ENCODE results near the gene NOC4L.

NOC4L gene

DNA sequence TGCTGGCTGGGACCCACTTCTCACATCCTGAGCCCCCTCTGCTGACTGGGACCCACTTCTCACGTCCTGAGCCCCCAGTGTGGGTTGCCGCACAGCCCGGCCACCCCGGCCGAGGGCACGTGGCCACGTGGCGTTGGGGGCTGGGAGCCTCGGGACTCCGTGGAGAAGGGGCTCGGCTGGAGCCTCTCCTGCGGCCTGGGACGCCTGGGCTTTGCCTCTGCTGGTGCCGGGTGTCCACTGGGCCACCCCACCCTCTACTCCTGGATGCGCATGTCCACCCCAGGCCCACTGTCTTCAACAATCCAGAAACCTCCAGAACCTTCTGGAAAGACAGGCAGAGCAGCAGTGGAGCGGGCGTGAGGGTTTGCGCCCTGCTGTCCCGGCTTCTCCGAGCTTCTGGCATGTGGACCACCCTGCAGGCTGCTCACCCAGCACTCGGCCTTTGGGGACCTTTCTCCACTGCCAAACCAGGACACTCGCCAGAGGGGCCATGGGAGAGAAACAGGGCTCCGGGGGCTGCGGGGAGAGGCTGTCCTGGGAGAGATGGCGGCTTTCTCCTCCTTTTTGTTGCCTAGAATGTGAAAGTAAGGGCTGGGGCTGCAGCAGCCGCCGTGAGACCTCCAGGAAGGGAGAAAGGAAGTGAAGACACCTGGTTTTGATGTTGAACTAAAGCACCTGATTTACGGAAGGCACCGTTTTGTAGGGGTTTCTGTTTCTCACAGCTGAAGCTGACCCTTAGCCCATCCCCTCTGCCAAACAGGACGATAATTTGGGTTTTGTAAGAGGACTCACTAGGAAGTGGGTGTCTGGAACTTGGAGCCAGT lies 30.0 kb downstream of the NOC4L start:
- Histone ChIP-seq H3K27ac (ENCODE audit: low read depth, low read length, poor library complexity, severe bottlenecking) (no peak overlapping the region), H3K4me1 (ENCODE audit: insufficient read depth, low read length, severe bottlenecking) (no peaks in the 10 kb centered on the region), H3K4me2 (ENCODE audit: low read length) (no peak overlapping the region), H2AFZ (ENCODE audit: low read length) (no peak overlapping the region), H3K4me3 (ENCODE audit: low read depth, low read length, poor library complexity, severe bottlenecking) (no peak overlapping the region), H3K9me3 (ENCODE audit: low read length) (no peaks in the 10 kb centered on the region), H3K9me2 (ENCODE audit: low read depth, low read length) (no peaks in the 10 kb centered on the region), H3F3A (ENCODE audit: insufficient read depth, low read length) (no peaks in the 10 kb centered on the region), H3K9ac (ENCODE audit: low read length) (no peak overlapping the region), H4K20me1 (ENCODE audit: insufficient read depth, low read length) (no peaks in the 10 kb centered on the region), H3K27me3 (ENCODE audit: insufficient read depth, low read length) (peaks cover 10% of the 10 kb centered on the region; the same call in 1 of the 2 replicates), H3K79me2 (ENCODE audit: insufficient read depth, low read length) (no peaks in the 10 kb centered on the region), H3K36me3 (ENCODE audit: insufficient read depth, low read length) (no peaks in the 10 kb centered on the region)
- TF ChIP-seq, protein P1, sequence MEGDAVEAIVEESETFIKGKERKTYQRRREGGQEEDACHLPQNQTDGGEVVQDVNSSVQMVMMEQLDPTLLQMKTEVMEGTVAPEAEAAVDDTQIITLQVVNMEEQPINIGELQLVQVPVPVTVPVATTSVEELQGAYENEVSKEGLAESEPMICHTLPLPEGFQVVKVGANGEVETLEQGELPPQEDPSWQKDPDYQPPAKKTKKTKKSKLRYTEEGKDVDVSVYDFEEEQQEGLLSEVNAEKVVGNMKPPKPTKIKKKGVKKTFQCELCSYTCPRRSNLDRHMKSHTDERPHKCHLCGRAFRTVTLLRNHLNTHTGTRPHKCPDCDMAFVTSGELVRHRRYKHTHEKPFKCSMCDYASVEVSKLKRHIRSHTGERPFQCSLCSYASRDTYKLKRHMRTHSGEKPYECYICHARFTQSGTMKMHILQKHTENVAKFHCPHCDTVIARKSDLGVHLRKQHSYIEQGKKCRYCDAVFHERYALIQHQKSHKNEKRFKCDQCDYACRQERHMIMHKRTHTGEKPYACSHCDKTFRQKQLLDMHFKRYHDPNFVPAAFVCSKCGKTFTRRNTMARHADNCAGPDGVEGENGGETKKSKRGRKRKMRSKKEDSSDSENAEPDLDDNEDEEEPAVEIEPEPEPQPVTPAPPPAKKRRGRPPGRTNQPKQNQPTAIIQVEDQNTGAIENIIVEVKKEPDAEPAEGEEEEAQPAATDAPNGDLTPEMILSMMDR (IDR thresholded peaks at IDR 0.05; ENCODE audit: low read length) = no peak
- TF ChIP-seq EZH2 (IDR thresholded peaks at IDR 0.05; ENCODE audit: borderline replicate concordance, low read length) = no peak

DNA sequence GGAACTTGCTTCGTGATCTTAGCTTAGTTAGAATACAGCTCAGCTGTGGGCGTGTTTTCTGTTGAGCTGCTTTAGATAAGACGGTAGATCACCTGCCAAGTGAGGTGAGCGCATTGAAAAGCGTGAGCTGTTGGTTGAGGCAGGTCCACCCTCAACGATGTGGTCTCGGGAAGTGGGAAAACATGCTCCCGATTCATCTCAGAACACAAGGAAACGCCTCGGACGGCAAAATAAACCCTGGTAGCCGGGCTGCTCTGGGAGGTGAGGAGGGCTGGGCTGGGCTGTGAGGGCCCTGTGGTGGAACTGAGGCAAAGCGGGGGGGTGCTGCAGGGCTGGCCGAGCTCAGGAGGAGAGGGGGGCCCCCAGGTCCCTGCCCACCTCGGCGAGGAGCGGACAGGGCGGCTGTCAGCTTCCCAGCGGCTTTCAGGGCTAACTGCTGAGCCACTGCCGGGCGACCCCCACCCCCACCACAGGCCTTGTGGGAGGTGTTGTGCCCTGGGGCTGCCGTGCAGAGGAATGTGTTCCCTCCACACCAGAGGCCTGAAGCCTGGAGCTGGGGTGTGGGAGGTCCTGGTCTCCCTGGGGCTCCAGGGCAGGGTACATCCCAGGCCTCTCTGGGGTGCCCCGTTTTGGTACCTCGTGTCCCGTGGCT lies 30.7 kb downstream of the NOC4L start:
- H3K79me2 ChIP-seq (ENCODE audit: insufficient read depth, low read length) = no peaks in the 10 kb centered on the region
- H3K27me3 ChIP-seq (ENCODE audit: insufficient read depth, low read length) = peaks cover 10% of the 10 kb centered on the region; the same call in 1 of the 2 replicates
- H4K20me1 ChIP-seq (ENCODE audit: insufficient read depth, low read length) = no peaks in the 10 kb centered on the region
- no peak overlapping the region for H3K27ac ChIP-seq (ENCODE audit: low read depth, low read length, poor library complexity, severe bottlenecking)
- no peaks in the 10 kb centered on the region for H3K9me3 ChIP-seq (ENCODE audit: low read length)
- H3K4me3 ChIP-seq (ENCODE audit: low read depth, low read length, poor library complexity, severe bottlenecking) = no peak overlapping the region
- no peaks in the 10 kb centered on the region for H3K9me2 ChIP-seq (ENCODE audit: low read depth, low read length)
- no peaks in the 10 kb centered on the region for H3F3A ChIP-seq (ENCODE audit: insufficient read depth, low read length)
- H2AFZ ChIP-seq (ENCODE audit: low read length) = no peak overlapping the region
- H3K4me1 ChIP-seq (ENCODE audit: insufficient read depth, low read length, severe bottlenecking) = no peaks in the 10 kb centered on the region
- H3K9ac ChIP-seq (ENCODE audit: low read length) = no peak overlapping the region
- no peaks in the 10 kb centered on the region for H3K36me3 ChIP-seq (ENCODE audit: insufficient read depth, low read length)
- no peak overlapping the region for H3K4me2 ChIP-seq (ENCODE audit: low read length)
- no peak for TF ChIP-seq EZH2 (IDR thresholded peaks at IDR 0.05; ENCODE audit: borderline replicate concordance, low read length)
- TF ChIP-seq, protein P1 (IDR thresholded peaks at IDR 0.05; ENCODE audit: low read length) = no peak

DNA sequence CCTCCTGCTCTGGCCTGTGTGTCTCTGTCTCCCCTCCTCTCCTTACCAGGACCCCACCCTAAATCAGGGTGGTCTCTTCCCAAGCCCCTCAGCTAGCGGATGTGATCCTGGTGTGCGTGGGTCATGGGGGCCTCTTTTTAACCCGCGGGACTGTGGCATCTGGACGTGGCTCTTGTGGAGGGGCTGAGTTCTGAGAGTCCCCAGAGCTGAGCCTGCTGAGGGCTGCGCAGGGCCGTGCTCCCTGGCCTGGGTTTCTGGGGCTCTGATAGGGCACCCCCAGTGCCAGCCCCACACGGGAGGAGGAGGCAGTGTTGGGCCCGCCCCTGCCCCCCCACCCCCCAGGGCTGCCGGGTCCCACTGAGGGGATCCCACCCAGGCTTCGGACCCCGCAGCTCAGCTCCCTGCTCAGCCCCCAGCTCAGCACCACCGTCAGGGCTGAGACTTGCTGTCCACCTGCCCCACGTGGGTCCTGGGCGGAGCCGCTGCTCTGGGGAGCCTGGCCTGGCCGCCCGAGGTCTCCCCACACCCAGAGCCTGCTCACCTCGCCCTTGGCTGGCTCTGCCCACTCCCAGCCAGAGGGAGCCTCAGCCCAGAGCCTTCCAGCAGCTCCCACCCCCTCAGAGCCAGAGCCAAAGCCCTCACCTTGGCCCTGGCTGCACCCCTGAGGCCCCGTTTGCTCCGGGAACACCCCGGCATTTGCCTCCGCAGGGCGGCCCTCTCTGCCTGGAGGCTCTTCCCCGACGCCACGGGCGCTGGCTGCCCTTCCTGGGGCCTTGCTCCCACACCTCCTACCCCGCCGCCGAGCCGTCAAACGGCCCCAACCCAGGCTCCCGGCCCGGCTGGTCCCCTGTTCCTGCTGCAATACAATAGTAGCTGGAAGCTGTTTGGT lies 31.5 kb downstream of the NOC4L start:
- Histone ChIP-seq H3K27ac (ENCODE audit: low read depth, low read length, poor library complexity, severe bottlenecking) (no peak overlapping the region), H2AFZ (ENCODE audit: low read length) (no peak overlapping the region), H4K20me1 (ENCODE audit: insufficient read depth, low read length) (no peaks in the 10 kb centered on the region), H3K79me2 (ENCODE audit: insufficient read depth, low read length) (no peaks in the 10 kb centered on the region), H3K36me3 (ENCODE audit: insufficient read depth, low read length) (no peaks in the 10 kb centered on the region), H3K27me3 (ENCODE audit: insufficient read depth, low read length) (peaks cover 10% of the 10 kb centered on the region; the same call in 1 of the 2 replicates), H3K4me3 (ENCODE audit: low read depth, low read length, poor library complexity, severe bottlenecking) (no peak overlapping the region), H3K9me2 (ENCODE audit: low read depth, low read length) (no peaks in the 10 kb centered on the region), H3K9ac (ENCODE audit: low read length) (no peak overlapping the region), H3K4me2 (ENCODE audit: low read length) (no peak overlapping the region), H3F3A (ENCODE audit: insufficient read depth, low read length) (no peaks in the 10 kb centered on the region), H3K9me3 (ENCODE audit: low read length) (no peaks in the 10 kb centered on the region), H3K4me1 (ENCODE audit: insufficient read depth, low read length, severe bottlenecking) (no peaks in the 10 kb centered on the region)
- no peak for TF ChIP-seq EZH2 (IDR thresholded peaks at IDR 0.05; ENCODE audit: borderline replicate concordance, low read length)
